ENCODE results near the gene CLEC1B.

- no peak for TF ChIP-seq ZNF274 (IDR thresholded peaks at IDR 0.05; ENCODE audit: low read length)
- no peak for TF ChIP-seq ZNF274 (tag by site-specific recombination; IDR thresholded peaks at IDR 0.05; ENCODE audit: borderline replicate concordance)
- TF ChIP-seq GLI2 (tag by site-specific recombination; IDR thresholded peaks at IDR 0.05; ENCODE audit: borderline replicate concordance, low read depth), result no peak
- TF ChIP-seq CTCF (tag by site-specific recombination; IDR thresholded peaks at IDR 0.05), result no peak
- no peak for TF ChIP-seq PRDM1 (tag by site-specific recombination; IDR thresholded peaks at IDR 0.05)
- no peak for TF ChIP-seq TRIM28 (IDR thresholded peaks at IDR 0.05; ENCODE audit: borderline replicate concordance, low read length)
- no peak for TF ChIP-seq ZNF138 (tag by site-specific recombination; IDR thresholded peaks at IDR 0.05; ENCODE audit: borderline replicate concordance)
- TF ChIP-seq ZNF654 (tag by site-specific recombination; IDR thresholded peaks at IDR 0.05; ENCODE audit: low read depth), result no peak
- no peak for TF ChIP-seq MZF1 (tag by site-specific recombination; IDR thresholded peaks at IDR 0.05; ENCODE audit: borderline replicate concordance)
- TF ChIP-seq, protein P1, sequence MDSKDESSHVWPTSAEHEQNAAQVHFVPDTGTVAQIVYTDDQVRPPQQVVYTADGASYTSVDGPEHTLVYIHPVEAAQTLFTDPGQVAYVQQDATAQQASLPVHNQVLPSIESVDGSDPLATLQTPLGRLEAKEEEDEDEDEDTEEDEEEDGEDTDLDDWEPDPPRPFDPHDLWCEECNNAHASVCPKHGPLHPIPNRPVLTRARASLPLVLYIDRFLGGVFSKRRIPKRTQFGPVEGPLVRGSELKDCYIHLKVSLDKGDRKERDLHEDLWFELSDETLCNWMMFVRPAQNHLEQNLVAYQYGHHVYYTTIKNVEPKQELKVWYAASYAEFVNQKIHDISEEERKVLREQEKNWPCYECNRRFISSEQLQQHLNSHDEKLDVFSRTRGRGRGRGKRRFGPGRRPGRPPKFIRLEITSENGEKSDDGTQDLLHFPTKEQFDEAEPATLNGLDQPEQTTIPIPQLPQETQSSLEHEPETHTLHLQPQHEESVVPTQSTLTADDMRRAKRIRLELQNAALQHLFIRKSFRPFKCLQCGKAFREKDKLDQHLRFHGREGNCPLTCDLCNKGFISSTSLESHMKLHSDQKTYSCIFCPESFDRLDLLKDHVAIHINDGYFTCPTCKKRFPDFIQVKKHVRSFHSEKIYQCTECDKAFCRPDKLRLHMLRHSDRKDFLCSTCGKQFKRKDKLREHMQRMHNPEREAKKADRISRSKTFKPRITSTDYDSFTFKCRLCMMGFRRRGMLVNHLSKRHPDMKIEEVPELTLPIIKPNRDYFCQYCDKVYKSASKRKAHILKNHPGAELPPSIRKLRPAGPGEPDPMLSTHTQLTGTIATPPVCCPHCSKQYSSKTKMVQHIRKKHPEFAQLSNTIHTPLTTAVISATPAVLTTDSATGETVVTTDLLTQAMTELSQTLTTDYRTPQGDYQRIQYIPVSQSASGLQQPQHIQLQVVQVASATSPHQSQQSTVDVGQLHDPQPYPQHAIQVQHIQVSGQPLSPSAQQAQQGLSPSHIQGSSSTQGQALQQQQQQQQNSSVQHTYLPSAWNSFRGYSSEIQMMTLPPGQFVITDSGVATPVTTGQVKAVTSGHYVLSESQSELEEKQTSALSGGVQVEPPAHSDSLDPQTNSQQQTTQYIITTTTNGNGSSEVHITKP (tag by site-specific recombination; IDR thresholded peaks at IDR 0.05), result no peak
- no peak for TF ChIP-seq ZNF366 (tag by site-specific recombination; conservative IDR thresholded peaks at IDR 0.05)
- TF ChIP-seq ZNF335 (tag by site-specific recombination; conservative IDR thresholded peaks at IDR 0.05), result no peak
- TF ChIP-seq, protein P2, sequence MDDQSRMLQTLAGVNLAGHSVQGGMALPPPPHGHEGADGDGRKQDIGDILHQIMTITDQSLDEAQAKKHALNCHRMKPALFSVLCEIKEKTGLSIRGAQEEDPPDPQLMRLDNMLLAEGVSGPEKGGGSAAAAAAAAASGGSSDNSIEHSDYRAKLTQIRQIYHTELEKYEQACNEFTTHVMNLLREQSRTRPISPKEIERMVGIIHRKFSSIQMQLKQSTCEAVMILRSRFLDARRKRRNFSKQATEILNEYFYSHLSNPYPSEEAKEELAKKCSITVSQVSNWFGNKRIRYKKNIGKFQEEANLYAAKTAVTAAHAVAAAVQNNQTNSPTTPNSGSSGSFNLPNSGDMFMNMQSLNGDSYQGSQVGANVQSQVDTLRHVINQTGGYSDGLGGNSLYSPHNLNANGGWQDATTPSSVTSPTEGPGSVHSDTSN (CRISPR knock-in tag; IDR thresholded peaks at IDR 0.05), result no peak
- TF ChIP-seq, protein P3, sequence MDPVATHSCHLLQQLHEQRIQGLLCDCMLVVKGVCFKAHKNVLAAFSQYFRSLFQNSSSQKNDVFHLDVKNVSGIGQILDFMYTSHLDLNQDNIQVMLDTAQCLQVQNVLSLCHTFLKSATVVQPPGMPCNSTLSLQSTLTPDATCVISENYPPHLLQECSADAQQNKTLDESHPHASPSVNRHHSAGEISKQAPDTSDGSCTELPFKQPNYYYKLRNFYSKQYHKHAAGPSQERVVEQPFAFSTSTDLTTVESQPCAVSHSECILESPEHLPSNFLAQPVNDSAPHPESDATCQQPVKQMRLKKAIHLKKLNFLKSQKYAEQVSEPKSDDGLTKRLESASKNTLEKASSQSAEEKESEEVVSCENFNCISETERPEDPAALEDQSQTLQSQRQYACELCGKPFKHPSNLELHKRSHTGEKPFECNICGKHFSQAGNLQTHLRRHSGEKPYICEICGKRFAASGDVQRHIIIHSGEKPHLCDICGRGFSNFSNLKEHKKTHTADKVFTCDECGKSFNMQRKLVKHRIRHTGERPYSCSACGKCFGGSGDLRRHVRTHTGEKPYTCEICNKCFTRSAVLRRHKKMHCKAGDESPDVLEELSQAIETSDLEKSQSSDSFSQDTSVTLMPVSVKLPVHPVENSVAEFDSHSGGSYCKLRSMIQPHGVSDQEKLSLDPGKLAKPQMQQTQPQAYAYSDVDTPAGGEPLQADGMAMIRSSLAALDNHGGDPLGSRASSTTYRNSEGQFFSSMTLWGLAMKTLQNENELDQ (tag by site-specific recombination; IDR thresholded peaks at IDR 0.05; ENCODE audit: low read depth), result no peak
These were observed 22.4 kb upstream of the CLEC1B start for GRCh38 chr12:10021342-10021741.

All from HEK293 (cell line).